ENCODE results near the gene EPS8L1.
A peak's percentile ranks its signal among the peaks of the same experiment; 100 is the strongest.

EPS8L1 gene

DNA sequence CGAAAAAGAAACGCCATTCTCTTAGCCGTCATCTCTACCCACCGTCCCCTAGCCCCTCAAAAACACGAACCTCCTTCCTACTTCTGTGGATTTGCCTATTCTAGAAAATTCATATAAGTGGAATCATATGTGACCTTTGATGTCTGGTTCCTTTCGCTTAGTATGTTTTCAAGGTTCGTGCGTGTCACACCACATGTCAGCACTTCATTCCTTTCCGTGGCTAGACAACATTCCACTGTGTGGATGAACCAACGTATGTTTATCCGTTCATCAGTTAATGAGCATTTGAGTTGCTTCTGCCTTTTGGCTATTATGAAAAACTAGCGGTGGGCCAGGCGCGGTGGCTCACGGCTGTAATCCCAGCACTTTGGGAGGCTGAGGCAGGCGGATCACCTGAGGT, 55.8 kb downstream of the EPS8L1 start:
- Histone ChIP-seq H3K36me3 (ENCODE audit: control insufficient read depth, low read length) (no peaks in the 10 kb centered on the region), H3K4me1 (ENCODE audit: control insufficient read depth, low read length) (peaks cover 26% of the 10 kb centered on the region), H3K4me3 (ENCODE audit: low read length) (no peak overlapping the region), H3K9me3 (ENCODE audit: control insufficient read depth, insufficient read depth, low read length) (no peaks in the 10 kb centered on the region), H3K79me2 (ENCODE audit: control insufficient read depth, low read length) (no peaks in the 10 kb centered on the region), H3K4me2 (ENCODE audit: low read length) (no peak overlapping the region), H4K20me1 (ENCODE audit: control insufficient read depth, insufficient read depth, low read depth, low read length) (no peaks in the 10 kb centered on the region), H3K27ac (ENCODE audit: low read depth, low read length) (no peak overlapping the region), H3K9me2 (replicated peaks; ENCODE audit: control insufficient read depth, low read length) (no peaks in the 10 kb centered on the region), H3F3A (ENCODE audit: control insufficient read depth, insufficient read depth) (peaks cover 6% of the 10 kb centered on the region), H3K27me3 (ENCODE audit: control insufficient read depth, low read length) (peaks cover 2% of the 10 kb centered on the region; the same call in 1 of the 2 replicates)
- TF ChIP-seq EZH2phosphoT487 (IDR thresholded peaks at IDR 0.05; ENCODE audit: borderline replicate concordance, low read length), result no peak
- TF ChIP-seq, protein P1, sequence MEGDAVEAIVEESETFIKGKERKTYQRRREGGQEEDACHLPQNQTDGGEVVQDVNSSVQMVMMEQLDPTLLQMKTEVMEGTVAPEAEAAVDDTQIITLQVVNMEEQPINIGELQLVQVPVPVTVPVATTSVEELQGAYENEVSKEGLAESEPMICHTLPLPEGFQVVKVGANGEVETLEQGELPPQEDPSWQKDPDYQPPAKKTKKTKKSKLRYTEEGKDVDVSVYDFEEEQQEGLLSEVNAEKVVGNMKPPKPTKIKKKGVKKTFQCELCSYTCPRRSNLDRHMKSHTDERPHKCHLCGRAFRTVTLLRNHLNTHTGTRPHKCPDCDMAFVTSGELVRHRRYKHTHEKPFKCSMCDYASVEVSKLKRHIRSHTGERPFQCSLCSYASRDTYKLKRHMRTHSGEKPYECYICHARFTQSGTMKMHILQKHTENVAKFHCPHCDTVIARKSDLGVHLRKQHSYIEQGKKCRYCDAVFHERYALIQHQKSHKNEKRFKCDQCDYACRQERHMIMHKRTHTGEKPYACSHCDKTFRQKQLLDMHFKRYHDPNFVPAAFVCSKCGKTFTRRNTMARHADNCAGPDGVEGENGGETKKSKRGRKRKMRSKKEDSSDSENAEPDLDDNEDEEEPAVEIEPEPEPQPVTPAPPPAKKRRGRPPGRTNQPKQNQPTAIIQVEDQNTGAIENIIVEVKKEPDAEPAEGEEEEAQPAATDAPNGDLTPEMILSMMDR (IDR thresholded peaks at IDR 0.05; ENCODE audit: low read depth, low read length, poor library complexity, severe bottlenecking), result no peak

DNA sequence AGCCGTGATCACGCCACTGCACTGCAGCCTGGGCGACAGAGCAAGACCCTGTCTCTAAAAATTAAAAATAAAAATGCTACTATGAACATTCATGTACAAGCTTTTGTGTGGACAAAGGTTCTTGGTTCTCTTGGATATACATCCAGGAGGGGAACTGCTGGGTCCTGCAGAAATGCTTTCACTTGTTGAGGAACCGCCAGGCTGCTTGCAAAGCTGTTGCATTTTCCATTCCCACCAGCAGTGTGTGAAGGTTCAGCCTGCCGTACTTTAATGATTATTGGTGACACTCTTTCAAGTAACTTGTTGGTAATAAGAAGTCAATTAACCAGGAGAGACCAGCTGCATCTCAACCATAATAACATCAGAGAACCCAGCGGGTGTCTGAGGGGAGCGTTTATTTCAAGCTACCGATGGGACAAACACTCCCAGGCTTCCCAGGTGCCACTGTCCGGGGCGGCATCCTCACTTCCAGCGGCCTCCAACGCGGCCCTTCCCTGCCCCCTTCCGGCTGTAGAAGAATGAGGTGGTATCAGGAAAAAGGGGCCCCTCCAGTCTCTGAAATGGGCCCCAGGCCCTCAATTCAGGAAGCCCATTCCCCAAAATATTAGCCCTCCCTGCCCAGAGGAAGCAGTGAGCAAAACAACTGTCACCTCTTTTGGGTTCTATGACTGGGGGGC, 56.9 kb downstream of the EPS8L1 start:
- Histone ChIP-seq H3F3A (ENCODE audit: control insufficient read depth, insufficient read depth) (peaks cover 6% of the 10 kb centered on the region), H3K36me3 (ENCODE audit: control insufficient read depth, low read length) (no peaks in the 10 kb centered on the region), H3K4me2 (ENCODE audit: low read length) (peak overlapping the region; percentile 69), H4K20me1 (ENCODE audit: control insufficient read depth, insufficient read depth, low read depth, low read length) (no peaks in the 10 kb centered on the region), H3K4me1 (ENCODE audit: control insufficient read depth, low read length) (peaks cover 26% of the 10 kb centered on the region), H3K27ac (ENCODE audit: low read depth, low read length) (no peak overlapping the region), H3K4me3 (ENCODE audit: low read length) (no peak overlapping the region), H3K9me2 (replicated peaks; ENCODE audit: control insufficient read depth, low read length) (no peaks in the 10 kb centered on the region), H3K79me2 (ENCODE audit: control insufficient read depth, low read length) (no peaks in the 10 kb centered on the region), H3K9me3 (ENCODE audit: control insufficient read depth, insufficient read depth, low read length) (no peaks in the 10 kb centered on the region), H3K27me3 (ENCODE audit: control insufficient read depth, low read length) (peaks cover 2% of the 10 kb centered on the region; the same call in 1 of the 2 replicates)
- TF ChIP-seq, protein P1 (IDR thresholded peaks at IDR 0.05; ENCODE audit: low read depth, low read length, poor library complexity, severe bottlenecking), result peak; percentile 71
- no peak for TF ChIP-seq EZH2phosphoT487 (IDR thresholded peaks at IDR 0.05; ENCODE audit: borderline replicate concordance, low read length)

DNA sequence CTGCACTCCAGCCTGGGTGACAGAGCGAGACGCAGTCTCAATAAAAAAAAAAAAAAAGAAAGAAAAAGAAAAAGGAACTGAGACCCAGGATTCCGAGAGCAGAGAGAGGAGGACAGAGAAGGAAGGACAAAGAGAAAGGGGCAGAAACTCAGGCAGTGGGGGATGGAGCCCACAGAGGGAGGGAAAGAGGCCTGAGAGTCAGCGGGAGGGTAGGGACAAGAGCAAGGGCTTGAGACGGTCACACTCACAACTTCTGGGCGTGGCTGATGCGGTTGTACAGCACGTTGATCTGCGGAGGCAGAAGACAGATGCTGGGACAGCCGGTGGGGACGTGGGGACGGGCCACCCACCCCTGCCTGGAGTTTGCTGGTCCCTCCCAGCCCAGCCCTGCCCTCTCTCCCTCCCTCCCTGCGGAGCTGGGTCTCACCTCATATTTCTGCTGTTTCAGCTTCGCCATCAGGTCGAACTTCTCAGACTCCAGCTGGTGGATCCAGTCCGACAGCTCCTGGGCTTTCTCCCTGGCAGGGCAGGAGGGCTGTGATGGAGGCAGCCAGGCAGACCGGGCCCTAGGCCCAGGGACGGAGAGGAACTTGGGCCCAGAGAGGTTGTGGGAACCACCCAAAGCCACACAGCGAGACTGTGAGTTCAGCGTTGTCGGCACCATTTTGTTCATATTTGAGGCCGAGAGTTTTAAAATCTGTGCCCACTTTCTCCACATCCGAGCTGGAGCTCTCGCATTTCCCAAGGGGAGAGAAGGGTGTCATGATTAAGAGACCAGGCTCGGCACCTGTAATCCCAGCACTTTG, 58.2 kb downstream of the EPS8L1 start:
- H3K4me3 ChIP-seq (ENCODE audit: low read length), result peak overlapping the region; percentile 38
- H3K4me1 ChIP-seq (ENCODE audit: control insufficient read depth, low read length), result peaks cover 26% of the 10 kb centered on the region
- H3F3A ChIP-seq (ENCODE audit: control insufficient read depth, insufficient read depth), result peaks cover 6% of the 10 kb centered on the region
- H3K4me2 ChIP-seq (ENCODE audit: low read length), result peak overlapping the region; percentile 69
- peaks cover 2% of the 10 kb centered on the region; the same call in 1 of the 2 replicates for H3K27me3 ChIP-seq (ENCODE audit: control insufficient read depth, low read length)
- TF ChIP-seq, protein P1 (IDR thresholded peaks at IDR 0.05; ENCODE audit: low read depth, low read length, poor library complexity, severe bottlenecking), result no peak
- no peak for TF ChIP-seq EZH2phosphoT487 (IDR thresholded peaks at IDR 0.05; ENCODE audit: borderline replicate concordance, low read length)
- H4K20me1 ChIP-seq (ENCODE audit: control insufficient read depth, insufficient read depth, low read depth, low read length), result no peaks in the 10 kb centered on the region
- H3K27ac ChIP-seq (ENCODE audit: low read depth, low read length), result peak overlapping the region; percentile 30; the same call in 1 of the 2 replicates
- no peaks in the 10 kb centered on the region for H3K36me3 ChIP-seq (ENCODE audit: control insufficient read depth, low read length)
- no peaks in the 10 kb centered on the region for H3K9me2 ChIP-seq (replicated peaks; ENCODE audit: control insufficient read depth, low read length)
- H3K79me2 ChIP-seq (ENCODE audit: control insufficient read depth, low read length), result no peaks in the 10 kb centered on the region
- H3K9me3 ChIP-seq (ENCODE audit: control insufficient read depth, insufficient read depth, low read length), result no peaks in the 10 kb centered on the region
